Stimulated activated CD8-positive, alpha-beta memory T cell treated with anti-CD3 and anti-CD28 coated beads, Interleukin-4, amount 100 ng/mL, for 1 hour (primary cell): ENCODE data around the gene DOCK4.

Experiments
- DNase-seq, 2 donors: peaks; one replicate each; pipeline ENCODE4 v3.0.0-alpha.2; 2020; ENCODE audit warnings: low read depth in 2 of 2, low spot score in 1 of 2

The DOCK4 gene

DNA sequence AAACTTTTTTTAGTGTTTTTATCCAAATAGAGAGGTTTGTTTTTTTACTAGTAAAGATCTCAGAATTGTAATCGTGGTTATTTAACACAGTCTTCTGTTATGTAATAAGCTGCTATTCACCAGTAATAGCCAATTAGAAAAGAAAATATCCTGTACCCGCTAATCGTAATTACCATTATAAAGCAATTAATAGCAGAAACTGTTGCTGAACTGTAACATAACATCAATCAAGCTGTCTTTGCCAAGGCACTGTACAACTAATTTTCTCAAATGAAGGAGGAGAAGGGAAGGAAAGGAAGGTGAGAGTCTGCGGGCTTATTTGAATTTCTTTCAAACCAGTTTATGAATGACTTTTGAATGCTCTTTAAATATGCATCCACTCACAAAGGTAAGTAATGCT is 9.6 kb upstream of the DOCK4 start:
- DNase-seq = no peak

- DNase-seq = no peak
Measured at GRCh38 chr7:112214883-112215282, 8.7 kb upstream of the DOCK4 start.

GRCh38 chr7:112214268-112214667 is 8.1 kb upstream of the DOCK4 start:
- no peak for DNase-seq

GRCh38 chr7:112213735-112214134 is 7.5 kb upstream of the DOCK4 start:
- no peak for DNase-seq

- no peak for DNase-seq
Measured at GRCh38 chr7:112212571-112212970, 6.4 kb upstream of the DOCK4 start.

GRCh38 chr7:112211348-112211907 is 5.2 kb upstream of the DOCK4 start:
- no peak for DNase-seq

- no peak for DNase-seq
Measured at GRCh38 chr7:112207765-112208164, 1.6 kb upstream of the DOCK4 start.

GRCh38 chr7:112206991-112207592 is 893 bp upstream of the DOCK4 start:
- no peak for DNase-seq

DNA sequence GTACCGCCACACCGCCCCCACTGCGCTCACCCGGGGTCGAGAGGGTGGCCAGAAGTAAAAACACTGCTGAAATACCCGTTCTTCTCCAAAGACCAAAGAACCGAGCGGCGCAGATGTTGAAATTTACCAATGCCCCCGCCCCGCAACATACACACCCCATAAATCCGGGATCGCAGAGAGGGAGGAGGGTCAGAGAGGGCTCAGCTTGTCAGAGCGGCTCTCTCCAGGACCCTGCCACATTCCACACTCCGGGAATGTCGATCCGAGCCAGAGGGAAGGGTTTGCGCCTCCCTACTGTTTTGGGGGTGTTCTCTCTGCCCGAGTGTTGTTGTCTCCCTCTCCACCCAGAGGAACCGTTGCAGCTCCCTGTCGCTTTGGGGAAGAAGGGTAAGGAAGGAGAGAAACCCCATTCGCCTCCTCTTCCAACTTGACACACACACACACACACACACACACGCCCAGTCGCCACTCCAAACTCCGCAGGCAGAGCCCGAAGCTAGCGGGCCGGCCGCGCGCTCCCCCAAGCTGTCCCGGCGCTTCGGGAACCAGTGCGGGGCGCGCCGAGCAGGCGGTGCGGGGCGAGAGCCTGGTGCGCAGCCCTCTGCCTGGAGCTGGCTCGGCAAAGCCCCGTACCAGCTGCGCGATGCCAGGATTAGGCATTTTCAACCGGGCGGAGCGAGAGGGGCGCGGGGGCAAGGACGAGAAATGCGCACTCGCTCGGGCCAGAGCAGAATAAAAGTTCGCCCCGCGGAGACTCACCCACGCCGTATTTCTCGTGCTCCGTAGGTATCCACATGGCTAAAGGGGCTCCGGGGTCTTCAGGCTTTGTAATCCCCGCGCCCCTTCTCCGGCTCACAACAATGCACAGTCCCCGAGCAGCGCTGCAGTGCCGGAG is 609 bp downstream of the DOCK4 start:
- peak in 1 of 2 donors; percentile 6 for DNase-seq

GRCh38 chr7:112204499-112205342 is 1.5 kb downstream of the DOCK4 start:
- DNase-seq = no peak

- DNase-seq = no peak
Measured at GRCh38 chr7:112203365-112203739, 2.8 kb downstream of the DOCK4 start.

- no peak for DNase-seq
Measured at GRCh38 chr7:112202816-112203215, 3.4 kb downstream of the DOCK4 start.

- no peak for DNase-seq
Measured at GRCh38 chr7:112201839-112202238, 4.4 kb downstream of the DOCK4 start.

DNA sequence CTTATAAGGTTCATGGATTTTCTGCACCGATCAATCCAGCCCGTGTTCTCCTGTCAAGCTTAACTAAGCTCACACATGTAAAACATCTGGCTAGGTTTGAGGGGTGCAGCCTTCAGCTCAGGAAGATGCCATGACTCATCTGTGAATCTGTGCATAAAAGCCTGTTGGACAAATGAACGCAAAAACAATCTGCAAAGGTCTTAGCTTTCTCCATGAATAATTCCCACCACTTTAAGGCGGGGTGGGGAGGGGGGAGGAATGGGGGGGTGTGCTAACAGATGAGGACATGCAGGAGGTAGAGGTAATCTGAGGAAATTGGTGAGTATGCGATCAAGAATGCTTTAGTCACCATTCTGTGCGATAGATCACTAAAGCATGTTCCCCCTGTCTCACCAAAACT is 4.8 kb downstream of the DOCK4 start:
- no peak for DNase-seq

- DNase-seq = no peak
Measured at GRCh38 chr7:112199672-112200071, 6.5 kb downstream of the DOCK4 start.

DNA sequence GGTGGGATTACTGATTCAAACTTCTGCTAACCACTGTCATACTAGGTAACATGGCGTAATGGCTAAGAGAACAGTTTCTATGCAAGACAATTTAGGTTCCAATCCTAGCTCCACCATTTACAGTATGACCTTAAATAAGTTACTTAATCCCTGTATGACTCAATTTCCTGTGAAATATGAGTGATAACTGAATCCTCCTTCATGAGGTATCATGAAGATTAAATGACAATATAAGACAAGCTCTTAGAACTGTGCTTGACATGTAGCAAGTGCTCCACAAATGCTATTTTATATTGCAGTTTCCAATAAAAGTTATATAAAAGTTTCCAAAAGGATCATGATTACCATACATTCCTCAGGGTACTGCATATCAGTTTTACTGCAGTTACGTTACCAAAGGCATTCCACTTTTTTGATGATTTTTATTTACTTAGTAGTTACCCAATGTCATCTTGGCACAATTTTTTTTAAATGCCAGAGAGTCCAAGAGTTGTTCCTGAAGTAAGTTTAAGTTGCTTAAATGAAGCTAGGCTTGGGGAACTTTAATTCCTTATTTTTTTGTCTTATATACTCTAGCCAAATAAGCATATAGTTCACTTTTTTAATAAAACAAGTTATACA is 7.1 kb downstream of the DOCK4 start:
- DNase-seq = no peak

DNA sequence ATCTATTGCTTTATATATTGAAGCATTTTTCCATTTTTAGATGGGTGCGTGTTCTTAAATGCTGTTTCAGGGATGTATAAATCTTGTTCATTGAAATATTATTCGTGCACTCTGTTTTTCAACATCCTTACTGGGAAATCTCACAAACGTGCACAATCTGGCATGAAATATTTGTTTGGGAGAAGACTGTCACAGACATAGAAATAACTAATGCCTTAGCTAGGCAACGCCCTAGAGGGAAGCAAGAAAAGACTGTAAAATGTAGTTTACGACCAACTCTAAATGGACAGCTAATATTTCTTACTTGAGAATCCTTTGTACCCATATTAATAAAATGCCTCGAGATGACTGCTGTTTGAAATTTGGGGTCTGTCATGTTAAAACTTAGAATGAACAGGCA is 8.9 kb downstream of the DOCK4 start:
- no peak for DNase-seq

- no peak for DNase-seq
Measured at GRCh38 chr7:112195717-112196116, 10.5 kb downstream of the DOCK4 start.

DNA sequence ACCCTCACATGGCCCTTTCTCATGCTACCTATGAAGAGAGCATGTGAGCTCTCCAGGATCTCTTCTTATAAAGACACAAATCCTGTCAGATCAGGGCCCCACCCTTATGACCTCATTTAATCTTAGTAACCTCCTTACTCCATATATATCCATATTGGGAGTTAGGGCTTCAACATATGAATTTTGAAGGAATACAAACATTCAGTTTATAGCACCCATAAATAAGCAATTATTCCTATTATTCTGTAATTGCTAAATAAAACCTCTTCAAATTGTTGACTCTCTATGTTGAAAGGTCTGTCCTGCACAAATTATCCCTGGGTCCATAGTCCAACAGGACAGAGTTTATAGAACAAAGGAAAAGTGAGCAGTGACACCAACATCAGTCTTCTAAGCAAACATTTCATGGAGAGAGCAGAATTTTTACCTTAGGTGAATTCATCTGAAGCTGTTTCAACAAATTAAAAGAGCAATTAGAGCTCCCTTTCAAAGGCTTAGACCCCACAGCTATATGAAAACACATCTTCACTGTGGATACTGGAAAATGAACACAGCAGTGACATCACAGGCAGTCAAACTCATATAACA is 12.2 kb downstream of the DOCK4 start:
- no peak for DNase-seq

DNA sequence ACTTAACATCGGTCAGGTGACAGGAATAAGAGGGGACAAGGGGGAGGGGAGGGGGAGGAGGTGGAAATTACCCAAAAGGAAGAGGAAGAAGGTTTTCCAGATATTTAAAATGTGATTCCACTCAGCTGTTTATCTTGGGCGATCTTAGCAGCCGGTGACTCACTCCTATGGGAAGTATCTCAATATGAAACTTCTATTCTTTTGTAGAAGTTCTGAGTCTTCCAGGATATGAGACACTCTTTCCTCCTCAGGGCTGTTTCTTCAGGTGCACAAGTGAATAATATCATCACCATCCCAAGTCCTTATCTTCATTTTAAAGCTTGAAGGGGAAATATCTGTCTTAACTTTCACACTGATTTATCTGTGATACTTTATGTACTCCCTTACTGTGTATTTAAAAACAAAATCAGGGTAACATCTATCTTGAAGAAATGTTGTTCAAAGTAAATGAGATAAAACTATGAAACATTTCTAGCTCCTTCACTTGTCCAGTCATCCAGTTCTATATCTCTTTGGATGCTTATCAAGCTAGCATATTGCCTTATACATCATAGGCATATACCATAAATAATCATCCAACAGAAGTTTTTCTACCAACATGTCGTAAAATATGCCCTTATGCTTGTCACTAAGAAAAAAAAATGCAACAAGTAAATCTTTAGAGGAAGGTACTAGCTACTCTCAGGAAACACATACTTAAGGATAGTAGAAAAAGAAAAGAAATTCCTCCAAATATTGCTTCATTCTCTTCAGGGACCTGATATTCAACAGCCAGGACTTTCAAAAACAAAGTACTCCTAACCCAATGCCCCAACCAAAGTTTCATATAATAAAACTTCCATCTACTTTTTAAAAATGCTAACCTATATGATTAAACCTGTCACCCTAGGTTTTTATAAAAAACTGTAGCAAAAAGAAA is 13.7 kb downstream of the DOCK4 start:
- DNase-seq = no peak
